ENCODE data around the gene PHETA1.

GRCh38 chr12:111361073-111361716, 7.7 kb downstream of the PHETA1 start:
- TF ChIP-seq CTCF (IDR thresholded peaks at IDR 0.05; ENCODE audit: borderline replicate concordance, extremely low read depth, low read length, poor library complexity, severe bottlenecking) (no peak), EZH2 (IDR thresholded peaks at IDR 0.05; ENCODE audit: borderline replicate concordance, low read depth, low read length, severe bottlenecking) (no peak)

Data from DND-41 (cell line).